Measurements from ENCODE around the gene LILRA6.
"Not testable (repeated sequence)": the region's sequence is repeated elsewhere in the genome, so short reads cannot be mapped to it uniquely, and the experiment has no call there.

LILRA6 gene

DNA sequence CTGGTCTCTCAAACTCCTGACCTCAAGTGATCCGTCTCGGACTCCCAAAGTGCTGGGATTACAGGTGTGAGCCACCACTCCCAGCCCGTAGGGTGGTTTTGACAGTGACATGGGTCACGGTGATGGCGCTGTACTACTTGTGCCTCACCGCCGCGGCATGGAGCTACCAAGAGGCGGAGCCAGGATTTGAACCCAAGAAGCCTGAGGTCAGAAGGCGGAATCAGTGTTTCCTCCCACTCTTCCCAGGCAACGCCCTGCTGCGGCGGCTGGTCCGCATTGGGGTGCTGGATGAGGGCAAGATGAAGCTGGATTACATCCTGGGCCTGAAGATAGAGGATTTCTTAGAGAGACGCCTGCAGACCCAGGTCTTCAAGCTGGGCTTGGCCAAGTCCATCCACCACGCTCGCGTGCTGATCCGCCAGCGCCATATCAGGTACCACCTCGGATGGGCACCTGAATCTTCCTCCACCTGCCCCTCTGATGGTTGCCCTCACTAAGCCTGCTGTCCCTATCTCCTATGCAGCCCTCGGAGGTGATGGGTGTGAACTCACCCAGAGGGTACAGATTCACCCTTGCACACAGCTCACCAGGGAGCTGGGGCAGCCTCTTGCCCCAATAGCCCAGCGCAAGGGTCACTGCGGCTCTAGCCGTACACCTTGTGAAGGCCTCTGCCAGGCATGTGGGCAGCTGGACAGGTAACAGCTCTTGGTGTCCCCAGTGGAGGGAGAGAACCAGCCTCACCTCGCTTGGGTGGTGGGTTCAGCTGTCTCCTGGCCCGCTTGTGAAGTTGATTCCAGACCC lies 36.4 kb downstream of the LILRA6 start:
- DNase-seq: no peak

DNA sequence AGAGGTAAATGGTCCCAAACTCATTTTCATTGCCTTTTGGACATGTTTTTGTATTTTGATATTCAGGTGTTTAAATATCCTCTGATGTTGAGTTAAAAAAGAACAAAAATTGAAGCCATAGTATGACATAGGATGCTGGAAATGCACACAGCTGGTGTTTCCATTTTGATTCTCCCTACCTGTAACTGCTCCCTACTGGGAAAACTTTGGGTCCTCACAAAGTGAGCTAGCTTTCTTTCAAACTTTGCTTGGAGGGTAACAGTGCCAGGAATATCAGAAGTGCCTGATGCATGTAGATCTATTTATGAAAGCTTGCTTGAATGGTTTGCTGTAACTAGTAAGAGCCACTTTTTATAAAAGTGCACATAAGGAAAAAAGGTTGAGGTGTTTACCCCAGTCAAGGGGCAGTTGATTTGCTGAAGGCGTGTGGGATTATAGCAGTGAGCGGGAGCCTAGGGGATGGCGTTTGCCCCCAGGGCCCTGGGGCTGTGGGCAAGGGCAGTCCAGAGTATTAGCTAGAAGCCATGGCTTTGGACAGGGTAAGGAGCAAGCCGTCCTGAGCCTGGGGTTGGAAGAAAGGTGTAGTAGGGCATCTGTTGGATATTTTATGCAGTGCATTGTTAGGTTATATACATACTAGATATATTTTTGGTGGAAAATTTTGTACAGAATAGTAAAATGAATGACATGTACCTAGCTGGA lies 37.7 kb downstream of the LILRA6 start:
- no peak for DNase-seq

DNA sequence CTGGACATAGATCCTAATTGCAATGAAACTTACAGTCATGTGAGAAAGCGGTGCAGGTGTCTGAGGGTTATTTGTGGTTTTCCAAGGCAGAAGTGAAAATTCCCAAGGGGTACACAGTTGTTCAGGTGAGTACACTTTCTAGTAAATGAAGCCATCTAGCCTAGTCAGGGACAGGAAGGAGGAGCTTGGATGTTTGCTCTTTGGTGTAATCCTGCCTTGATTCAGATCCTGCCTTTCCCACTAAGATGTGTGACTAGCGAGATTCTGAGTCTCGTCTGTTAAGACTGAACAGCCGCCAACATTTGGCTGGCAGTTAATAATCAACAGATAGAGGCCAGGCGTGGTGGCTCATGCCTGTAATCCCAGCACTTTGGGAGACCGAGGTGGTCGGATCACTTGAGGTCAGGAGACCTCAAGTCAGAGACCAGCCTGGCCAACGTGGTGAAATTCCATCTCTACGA lies 39.4 kb downstream of the LILRA6 start:
- peak; percentile 17 for DNase-seq

DNA sequence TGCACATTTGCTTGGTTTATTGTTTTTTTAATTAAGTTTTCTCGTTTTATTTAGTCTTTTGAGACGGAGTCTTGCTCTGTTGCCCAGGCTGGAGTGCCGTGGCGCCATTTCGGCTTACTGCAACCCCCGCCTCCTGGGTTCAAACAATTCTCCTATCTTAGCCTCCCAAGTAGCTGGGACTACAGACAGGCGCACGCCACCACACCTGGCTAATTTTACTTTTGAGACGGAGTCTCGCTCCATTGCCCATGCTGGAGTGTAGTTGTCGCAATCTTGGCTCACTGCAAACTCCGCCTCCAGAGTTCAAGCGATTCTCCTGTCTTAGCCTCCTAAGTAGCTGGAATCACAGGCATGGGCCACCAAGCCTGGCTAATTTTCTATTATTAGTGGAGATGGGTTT lies 40.6 kb downstream of the LILRA6 start:
- no peak for DNase-seq

DNA sequence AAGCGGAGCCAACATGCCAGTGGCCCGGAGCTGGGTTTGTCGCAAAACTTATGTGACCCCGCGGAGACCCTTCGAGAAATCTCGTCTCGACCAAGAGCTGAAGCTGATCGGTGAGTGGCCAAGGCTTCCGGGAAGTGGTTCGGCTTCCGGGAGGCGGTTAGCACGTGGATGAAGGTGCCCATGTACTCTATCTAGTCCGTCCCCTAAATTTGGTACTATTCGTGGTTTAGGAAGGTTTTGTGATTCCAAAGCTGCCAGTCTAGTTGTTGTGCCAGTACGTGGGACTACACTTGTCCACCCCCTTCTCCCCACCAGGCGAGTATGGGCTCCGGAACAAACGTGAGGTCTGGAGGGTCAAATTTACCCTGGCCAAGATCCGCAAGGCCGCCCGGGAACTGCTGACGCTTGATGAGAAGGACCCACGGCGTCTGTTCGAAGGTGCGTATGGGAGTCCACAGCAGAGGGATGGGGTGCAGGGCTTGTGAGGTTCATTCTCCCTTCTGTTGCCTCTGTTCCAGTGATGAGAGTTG lies 41.4 kb downstream of the LILRA6 start:
- no peak for DNase-seq

DNA sequence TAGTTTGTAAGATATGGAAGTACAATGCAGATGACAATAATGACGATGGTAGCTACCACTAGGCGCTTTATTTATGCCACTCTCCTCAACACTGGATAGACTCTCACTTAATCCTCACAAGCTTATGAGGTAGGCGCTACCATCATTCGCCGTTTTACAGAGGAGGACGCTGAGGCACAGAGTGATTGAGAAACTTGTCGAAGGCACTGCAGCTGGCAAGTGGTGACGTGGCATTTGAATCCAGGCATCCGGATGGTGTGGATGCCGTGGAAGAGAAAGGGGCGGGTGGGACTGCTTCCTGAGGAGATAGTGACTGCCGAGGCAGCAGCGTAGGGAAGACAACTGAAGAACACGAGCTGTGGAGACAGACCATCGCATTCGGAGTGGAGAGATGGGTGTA lies 43.2 kb downstream of the LILRA6 start:
- peak; percentile 26 for DNase-seq

DNA sequence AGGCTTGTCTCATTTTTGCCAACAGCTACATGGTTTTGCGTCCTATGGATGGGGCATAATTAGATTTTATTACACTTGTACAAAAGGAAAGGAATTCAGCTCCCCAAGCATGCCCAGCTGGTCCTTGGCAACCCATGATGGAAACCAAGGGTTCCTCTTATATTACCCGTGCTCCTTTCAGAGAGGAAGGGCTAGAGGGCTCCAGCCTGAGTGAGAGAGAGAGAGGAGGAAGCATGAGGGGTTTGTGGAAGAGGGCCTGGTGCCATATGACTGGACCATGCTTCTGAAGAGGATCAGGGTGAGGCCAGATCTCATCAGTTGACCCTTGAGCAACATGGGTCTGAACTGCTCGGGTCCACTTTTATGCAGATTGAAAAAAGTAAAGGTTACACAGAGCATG lies 45.5 kb downstream of the LILRA6 start:
- DNase-seq: no peak

DNA sequence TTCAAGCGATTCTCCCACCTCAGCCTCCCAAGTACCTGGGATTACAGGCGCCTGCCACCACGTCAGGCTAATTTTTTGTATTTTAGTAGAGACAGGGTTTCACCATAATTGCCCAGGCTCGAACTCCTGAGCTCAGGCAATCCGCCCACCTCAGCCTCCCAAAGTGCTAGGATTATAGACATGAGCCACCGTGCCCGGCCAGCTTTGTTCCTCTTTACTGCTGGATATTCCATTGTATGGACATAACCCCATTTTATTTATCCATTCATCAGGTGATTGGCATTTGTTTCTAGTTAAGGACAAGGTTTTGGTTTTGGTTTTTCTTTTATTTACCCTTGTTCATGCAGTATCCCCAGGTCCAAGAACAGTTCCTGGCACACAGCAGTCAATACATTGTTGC lies 46.1 kb downstream of the LILRA6 start:
- no peak for DNase-seq

DNA sequence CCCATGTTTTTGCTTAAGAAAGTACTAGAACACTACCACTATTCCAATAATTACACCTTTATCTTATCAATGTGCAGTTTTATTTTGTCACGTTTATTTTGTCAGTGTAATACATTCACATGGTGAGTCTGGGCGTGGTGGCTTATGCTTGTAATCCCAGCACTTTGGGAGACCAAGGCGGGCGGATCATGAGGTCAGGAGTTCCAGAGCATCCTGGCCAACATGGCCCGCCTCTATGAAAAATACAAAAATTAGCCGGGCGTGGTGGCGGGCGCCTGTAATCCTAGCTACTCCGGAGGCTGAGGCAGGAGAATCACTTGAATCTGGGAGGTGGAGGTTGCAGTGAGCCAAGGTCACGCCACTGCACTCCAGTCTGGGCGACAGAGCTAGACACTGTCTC lies 48.1 kb downstream of the LILRA6 start:
- not testable (repeated sequence) for DNase-seq

DNA sequence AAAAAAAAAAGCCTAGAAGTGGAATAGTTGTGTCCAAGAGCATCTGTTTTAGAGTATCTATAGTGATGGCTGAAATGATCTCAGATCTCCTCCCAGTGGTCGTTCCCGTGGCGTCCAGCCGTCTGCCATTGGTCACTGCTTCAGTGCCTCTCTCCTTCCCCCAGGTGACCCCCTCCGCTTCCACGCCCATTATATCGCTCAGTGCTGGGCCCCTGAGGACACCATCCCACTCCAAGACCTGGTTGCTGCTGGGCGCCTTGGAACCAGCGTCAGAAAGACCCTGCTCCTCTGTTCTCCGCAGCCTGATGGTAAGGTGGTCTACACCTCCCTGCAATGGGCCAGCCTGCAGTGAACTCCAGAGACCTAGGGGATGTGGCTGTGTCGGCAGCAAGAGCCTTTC lies 49.6 kb downstream of the LILRA6 start:
- DNase-seq: no peak

DNA sequence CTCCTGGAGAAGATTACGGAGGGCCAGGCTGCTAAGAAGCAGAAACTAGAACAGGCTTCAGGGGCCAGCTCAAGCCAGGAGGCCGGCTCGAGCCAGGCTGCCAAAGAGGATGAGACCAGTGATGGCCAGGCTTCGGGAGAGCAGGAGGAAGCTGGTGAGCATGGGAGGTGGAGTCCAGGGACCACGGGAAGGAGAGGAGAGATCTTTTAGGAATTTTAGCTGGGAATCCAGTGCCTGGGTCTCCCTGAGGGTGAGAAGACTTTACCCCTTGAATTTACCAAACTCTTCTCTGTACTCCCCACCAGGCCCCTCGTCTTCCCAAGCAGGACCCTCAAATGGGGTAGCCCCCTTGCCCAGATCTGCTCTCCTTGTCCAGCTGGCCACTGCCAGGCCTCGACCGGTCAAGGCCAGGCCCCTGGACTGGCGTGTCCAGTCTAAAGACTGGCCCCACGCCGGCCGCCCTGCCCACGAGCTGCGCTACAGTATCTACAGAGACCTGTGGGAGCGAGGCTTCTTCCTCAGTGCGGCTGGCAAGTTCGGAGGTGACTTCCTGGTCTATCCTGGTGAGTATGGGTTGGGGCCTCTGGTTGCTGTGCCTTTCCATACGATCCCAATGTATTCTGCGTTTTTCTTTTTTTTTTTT lies 50.7 kb downstream of the LILRA6 start:
- no peak for DNase-seq

DNA sequence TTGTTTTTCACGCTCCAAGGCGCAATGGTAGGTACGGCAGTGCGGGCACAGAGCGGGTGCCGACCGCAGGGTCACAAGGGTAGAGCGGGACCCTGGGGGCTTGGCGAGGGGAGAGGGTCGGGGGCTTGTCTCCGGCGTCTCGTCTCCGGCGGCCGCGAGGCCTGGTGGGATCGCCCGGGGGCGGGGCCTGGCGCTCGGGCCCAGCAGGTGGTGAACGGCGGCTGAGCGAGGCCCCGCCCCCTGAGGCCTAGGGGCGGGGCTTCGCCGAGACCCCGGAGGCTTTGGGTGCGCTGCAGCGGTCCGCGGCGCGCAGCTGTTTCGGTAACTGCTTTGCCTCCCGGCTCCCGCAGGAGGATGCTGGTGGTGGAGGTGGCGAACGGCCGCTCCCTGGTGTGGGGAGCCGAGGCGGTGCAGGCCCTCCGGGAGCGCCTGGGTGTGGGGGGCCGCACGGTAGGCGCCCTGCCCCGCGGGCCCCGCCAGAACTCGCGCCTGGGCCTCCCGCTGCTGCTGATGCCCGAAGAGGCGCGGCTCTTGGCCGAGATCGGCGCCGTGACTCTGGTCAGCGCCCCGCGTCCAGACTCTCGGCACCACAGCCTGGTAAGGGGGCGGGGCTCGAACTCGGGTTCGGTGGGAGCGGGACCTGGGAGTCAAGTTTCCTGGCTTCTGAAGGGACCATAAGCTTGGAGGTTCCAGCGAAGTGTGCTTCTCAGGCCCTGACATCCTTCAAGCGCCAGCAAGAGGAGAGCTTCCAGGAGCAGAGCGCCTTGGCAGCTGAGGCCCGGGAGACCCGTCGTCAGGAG lies 51.4 kb downstream of the LILRA6 start, which contains the start of gene TSEN34:
TSS of gene TSEN34 (plus strand) at position 298 of the 800 bp plus-strand sequence. CDS start at position 355, 57 bp downstream.
- DNase-seq: peak; percentile 89

DNA sequence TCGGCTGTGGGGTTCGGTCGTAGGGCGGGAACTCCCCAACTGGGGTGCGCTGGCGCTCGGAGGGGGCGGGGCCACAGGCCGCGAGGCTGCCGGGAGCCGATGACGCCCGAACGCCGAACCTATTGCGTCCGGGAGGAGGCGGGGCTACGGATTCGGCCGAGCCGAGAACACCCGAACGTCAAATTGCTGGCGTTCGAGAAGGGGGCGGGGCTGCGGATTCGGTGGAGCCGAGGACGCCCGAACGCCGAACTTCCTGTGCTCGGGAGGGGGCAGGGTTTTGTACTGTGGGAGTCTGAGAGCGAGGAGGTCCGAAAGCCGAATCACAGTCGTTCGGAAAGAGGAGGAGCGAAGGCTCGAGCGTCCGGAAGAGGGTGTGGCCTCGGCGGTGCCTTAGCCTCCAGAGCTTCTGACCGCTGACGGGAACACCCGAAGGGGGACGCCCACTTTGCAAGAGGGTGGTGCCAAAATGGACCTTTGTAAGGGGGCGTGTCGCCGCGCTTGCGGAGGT lies 52.0 kb downstream of the LILRA6 start:
- DNase-seq: peak; percentile 99

DNA sequence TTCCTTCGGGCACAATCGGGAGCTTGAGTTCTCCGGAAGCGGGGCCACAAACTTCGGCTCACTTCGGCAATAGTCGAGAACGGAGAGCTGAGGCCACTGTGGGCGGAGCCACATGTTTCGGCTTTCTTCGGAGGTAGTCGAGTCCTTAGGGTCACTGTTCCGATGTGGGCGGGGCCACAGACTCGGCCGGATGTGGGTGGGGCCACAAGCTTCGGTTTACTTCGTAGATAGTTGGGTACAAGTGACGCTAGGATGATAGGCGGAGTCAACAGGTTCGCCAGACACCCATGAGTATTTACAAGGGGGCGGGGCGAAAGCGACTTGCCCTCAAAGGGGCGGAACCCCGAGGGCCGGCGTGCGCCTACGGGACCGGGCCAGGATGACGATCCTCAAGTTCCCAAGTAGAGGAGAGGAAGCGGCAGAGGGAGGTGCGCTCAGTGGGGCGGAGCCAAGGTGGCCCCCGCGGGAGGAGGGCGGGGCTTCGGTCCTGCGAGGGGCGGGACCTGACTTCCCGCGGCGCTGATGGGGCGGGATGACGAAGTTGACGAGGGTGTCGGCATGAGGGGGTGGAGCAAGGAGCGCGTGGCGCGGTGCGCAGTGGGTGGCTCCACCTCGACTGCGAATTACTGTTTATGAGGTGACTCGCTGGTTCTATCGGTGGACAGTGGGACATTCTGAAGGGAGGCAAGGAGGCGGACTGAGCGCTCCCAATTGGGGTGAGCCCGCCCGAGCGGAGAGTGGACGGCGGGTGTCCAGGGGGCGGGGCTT lies 52.7 kb downstream of the LILRA6 start:
- peak; percentile 100 for DNase-seq

DNA sequence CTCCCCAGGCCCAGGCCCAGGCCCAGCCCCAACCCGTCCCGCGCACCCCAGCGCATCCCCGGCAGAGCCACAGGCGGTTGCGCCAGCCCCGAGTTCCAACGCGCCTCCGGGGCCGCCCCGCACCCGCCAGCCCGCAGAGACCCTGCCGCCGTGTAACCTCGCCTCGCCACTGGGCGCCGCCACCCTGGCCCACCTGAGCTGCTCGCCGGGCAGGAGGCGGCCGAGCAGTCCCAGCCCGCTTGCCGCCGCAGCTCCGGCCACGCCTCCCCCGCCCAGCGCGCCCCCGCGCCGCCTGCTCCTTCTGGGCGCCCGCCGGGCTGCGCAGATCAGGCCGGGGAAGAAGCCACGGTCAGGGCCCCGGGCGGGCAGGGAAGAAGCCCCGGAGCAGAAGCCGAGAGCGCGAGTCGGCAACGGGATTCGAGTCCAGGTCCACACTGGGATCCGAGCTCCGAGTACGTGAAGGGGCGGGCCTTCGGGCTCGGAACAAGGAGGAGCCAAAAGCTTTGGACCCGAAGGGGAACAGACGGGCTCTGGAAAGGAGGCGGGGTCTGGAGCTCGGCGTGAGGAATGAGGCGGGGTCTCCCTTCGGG lies 53.4 kb downstream of the LILRA6 start, which contains the start of gene MBOAT7:
TSS of gene MBOAT7 (minus strand) at position 436 of the 590 bp plus-strand sequence. CDS start 1,072 bp downstream, outside the sequence.
- DNase-seq: peak; percentile 93

DNA sequence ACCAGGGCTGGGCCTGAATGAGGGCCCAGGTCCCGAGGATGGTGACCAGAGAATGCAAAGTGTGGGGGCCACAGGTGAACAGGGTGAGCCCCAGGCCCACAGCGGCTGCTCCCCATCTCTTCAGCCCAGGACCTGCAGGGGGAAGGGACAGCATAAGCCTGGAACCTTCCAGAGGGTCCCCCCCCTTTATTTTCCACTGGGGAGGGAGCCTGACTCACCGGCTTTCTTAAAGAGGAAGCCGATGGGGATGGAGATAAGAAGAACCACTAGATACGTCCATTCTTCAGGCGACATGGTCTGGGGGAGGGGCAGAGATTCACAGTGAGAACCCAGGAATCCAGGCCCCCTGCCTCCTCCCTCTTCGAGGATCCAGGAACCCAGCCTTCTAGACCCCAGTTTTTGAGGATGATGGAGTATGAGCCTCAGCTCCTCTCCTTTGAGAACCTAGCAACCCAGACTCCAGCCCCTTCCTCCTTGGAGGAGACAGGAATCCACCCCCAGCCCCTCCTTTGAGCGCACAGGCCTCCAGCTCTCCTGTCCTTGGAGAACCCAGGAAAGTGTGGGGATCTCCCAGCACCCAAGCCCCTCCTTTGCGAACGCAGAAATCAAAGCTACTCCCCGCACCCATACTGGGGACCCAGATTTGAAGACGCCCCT lies 54.2 kb downstream of the LILRA6 start:
- peak; percentile 42 for DNase-seq

DNA sequence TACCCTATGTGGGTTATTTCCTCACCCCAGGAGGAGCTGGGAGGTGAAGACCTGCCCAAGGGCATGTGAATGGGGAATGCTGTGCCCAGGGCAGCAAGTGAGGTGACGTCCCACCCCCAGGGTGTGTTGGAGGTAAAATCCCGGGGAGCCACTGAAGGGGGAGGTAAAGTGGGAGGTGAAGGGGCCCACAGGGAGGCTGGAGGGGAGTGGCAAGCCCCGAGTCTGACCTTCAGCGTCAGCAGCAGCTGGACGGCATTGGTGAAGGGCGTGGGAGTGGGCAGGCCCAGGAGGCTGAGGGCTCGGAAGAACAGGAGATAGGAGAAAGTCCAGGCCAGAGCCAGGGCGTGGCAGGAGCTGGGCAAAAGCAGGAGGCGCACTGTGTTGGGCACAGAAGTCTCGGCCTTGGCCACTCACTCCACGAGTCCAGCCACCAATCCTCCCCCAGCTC lies 55.6 kb downstream of the LILRA6 start:
- DNase-seq: no peak
